RKO (cell line): ENCODE measurements around the gene TPD52L2.
"Not testable (repeated sequence)": the region's sequence is repeated elsewhere in the genome, so short reads cannot be mapped to it uniquely, and the experiment has no call there.

ENCODE experiments used
- DNase-seq: peaks from one replicate; pipeline ENCODE4 v3.0.0-alpha.2; 2016; ENCODE audit warnings: low spot score

The TPD52L2 gene

DNA sequence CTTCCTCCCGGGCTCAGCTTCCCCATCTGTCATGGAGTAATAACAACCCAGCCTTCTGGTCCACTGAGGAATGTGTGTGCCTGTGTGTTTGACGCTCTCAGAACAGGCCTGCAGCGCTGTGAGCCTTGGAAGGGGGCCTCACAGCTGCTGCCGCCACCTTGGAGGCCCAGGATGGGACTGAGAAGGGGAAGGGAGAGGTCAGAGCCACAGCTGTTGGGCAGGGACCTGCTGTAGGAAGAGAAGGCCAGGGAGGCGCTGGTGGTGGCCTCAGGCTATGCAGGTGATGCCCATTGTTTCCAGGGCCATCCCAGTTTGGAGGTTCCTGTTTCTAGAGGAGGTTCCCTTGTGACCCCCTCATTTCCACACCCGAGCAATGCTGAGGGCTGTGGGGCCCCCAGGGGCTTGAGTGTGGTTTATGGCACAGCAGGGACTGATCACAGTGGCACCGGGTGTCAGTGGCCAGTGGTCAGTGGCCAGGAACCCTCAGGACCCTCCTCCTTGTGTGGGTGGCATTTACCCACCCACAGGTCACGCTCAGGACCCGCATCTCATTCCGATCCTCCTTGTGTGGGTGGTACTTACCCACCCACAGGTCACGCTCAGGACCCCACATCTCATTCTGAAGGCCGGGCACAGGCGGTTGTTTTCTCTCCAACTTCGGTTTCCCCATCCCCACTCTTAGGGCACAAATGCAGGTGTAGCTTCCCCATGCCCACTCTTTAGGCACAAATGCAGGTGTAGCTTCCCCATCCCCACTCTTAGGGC, 14.0 kb downstream of the TPD52L2 start:
- DNase-seq = no peak

DNA sequence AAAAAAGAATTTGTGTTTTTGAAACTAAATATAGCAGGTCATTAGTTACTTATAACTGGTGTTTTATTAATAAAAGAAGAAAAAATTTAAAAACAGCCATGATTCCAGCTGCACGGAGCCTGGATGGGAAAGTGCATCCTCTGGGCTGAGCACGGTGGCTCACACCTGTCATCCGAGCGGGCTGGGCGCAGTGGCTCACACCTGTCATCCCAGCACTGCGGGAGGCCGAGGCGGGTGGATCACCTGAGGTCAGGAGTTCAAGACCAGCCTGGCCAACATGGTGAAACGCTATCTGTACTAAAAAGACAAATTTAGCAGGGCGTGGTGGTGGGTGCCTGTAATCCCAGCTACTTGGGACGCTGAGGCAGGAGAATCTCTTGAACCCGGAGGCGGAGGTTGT, 15.8 kb downstream of the TPD52L2 start:
- DNase-seq = not testable (repeated sequence)

DNA sequence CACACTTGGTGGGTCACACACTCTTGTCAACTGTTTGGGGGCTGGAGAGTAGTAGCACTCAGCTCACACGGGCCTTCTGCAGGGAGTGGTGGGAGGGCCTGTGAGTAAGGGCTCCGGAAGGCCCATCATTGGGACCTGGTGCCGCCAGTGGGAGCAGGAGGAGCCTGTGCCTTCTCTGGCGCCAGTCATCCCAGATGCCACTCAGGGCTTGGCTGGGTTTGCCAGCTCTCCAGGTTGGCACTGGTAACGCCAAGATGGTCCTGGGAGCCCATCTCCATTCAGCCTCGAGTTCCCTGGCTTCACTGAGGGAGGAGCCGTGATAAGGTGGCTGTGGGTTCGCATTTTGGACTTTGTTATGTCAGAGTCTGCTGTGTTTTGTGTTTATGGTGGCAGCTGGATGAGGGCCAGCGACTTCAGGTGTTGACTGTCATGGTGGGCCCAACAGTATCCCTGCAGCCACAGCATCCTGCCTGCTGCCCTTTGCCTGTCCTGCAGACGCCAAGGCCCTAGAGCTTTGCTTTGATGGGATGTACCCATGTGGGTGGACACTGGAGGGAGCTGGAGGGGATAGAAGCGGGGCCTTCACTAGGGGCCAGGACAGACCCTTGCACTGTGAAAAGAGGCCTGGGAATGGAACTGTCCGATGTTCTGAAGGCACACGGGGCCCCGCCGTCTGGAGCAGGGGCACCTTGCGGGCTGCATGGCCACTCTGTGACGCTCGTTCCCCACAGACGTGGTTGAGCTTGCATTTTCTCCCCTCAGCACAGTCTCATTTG, 16.6 kb downstream of the TPD52L2 start:
- no peak for DNase-seq

DNA sequence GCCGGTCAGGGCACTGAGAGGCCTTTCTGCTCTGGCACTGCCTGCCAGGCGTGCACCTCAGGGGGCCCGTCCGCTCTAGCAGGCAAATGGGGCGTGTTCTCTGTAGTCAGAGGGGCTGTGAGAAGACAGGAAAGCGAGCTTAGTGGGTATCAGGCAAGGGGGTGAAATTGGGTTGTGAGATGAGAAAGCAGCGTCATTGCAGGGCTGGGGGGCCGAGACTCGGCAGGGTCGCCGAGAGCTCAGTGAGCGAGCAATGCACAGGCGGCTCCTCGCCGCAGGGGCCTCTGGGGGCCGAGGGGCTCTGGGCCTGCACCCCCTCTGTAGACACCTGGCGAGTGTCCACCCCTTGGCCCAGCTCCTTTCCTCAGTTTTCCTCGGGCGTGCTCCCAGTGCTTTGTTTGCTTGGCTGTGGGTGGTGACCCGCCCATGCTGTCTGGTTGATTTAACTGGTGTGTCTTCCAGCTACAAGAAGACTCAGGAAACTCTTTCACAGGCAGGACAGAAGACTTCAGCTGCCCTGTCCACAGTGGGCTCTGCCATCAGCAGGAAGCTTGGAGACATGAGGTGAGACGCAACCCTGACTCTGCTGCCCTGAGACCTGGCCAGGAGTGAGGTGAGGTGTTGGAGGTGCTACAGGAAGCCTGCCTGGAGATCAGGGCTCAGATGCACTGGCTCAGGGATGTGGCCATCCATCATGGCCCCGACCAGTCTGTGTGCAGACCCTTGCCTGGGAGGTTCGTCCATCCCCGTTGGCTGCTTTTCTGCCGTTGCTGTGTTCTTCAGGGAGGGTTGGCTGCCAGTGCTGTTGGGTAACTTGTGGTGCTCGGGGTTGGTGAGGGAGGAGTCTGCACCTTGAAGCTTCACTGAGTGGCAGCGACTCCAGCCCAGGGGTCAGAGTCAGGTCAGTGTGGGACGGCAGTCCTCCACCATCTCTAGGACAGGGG, 17.5 kb downstream of the TPD52L2 start:
- no peak for DNase-seq

DNA sequence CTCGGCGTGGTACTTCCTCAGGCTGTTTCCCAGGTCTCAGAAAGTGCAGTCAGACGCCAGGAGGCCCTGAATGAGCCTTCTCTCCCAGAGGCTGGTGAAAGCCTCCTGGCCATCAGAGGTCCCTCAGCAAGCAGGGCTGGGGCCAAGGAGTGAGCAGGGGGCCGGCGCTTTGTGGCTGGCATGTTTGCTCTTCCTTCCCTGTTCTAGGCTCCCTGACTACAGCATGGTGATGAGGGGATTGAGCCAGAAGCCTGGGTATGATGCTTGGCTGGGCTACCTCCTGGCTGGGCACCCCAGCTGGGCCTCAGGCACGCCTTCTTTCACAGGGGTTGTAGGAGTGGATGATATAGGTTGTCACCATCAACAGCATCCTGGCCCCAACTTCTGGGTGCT, 18.1 kb downstream of the TPD52L2 start:
- DNase-seq = no peak

DNA sequence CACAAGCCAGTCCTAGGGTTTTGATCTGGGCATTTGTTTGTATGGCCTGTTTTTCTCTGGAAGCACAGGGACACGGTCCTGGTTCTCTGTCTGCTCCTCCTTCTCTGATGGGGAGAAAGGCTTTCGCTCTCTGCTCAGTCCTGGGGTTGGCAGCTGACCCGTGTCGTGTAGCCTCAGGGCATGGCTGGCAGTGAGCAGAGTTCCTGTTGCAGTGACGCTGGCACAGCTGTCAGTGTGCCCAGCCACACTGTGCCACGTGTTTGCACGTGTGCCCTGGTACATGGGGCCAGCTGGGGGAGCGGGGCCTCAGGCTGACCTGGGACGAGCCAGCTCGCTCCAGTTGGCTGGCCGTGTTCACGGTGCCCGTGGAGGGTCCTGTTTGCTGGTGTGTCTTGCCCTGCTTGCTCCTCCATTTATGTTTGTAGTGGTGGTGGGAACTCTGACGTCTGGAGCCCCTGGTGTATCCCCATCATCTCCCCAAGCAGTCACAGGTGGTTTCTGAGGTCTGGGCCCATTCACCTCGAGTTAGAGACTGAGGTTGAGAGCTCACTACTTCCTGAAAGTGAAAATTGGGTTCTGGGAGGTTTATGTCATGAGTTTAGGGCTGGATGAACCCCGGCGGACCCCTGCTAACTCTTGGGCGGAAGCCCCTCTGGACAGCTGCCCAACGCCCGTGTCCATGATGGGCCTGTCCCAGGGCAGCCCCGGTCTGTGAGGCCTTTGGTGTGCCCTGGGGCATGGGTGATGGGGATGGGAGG, 19.6 kb downstream of the TPD52L2 start:
- DNase-seq = no peak

DNA sequence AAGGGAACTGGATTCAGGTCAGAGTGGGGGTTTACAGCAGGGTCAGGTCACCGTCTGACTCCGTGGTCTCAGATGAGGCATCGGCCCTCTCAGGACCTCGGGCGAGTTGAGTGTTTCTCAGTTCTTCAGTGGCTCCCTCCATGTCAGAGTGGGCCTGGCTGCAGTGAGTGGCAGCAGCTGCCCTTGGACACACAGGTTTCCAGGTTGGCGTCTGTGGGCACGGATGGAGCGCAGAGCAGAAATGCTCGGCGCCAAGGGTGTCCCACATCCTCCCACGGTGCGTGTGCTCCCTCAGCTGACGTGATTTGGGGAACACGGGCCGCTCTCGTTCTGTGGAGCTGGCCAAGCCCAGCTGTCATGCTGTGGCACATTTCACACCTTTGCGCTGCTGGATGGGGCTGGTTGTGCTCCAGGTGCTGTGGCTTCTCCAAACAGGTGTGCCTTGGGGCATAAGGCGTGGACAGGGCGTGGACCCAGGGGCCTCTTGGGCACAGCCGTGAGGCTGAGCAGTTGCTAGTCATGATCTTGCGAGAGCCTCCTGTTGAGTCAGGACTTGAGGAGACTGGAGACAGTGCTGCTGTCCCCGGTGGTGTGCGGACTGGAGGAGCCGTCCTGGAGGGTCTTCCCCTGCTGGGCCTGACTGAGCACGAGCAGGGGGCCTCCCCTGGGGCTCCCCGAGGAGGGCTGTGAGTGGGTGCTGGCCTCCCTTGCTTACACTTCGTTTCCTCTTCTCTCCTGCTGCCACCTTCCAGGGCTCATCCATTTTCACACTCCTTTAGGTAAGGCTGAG, 20.4 kb downstream of the TPD52L2 start:
- DNase-seq = no peak

DNA sequence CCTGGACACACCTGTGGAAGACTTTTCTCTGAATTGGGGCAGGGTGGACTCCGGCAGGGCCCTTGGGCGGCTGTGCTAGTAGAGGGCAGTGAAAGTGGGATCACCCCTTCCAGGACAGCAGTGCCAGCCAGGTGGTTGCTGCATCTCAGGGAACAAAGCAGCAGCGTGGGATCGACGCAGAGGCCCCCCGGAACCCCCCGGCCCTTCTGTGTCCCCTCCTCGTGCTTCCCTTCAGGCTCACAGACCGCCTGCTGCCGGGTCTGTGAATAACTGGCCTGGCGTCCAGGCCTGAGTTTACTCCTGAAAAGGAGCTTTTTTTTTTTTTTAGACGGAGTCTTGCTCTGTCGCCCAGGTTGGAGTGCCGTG, 21.0 kb downstream of the TPD52L2 start:
- DNase-seq = no peak

DNA sequence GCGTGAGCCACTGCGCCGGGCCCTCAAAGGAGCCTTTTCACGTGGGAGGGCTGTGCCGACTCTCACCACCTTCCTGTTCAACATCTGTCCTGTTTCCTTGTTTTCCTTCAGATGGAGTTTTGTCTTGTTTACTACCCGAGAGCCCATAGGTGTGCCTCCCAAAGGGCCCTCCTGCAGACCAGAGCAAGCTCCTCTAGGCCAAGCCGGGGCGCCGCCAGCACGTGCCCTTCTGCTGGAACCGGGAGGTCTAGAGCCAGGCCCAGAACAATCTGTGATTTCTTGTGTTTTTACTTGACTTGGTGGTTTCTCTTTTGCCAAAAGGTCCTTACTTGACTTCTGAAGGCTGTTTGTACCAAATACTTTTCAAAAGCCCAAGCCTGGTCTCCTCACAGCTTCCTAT, 21.9 kb downstream of the TPD52L2 start:
- DNase-seq = no peak

DNA sequence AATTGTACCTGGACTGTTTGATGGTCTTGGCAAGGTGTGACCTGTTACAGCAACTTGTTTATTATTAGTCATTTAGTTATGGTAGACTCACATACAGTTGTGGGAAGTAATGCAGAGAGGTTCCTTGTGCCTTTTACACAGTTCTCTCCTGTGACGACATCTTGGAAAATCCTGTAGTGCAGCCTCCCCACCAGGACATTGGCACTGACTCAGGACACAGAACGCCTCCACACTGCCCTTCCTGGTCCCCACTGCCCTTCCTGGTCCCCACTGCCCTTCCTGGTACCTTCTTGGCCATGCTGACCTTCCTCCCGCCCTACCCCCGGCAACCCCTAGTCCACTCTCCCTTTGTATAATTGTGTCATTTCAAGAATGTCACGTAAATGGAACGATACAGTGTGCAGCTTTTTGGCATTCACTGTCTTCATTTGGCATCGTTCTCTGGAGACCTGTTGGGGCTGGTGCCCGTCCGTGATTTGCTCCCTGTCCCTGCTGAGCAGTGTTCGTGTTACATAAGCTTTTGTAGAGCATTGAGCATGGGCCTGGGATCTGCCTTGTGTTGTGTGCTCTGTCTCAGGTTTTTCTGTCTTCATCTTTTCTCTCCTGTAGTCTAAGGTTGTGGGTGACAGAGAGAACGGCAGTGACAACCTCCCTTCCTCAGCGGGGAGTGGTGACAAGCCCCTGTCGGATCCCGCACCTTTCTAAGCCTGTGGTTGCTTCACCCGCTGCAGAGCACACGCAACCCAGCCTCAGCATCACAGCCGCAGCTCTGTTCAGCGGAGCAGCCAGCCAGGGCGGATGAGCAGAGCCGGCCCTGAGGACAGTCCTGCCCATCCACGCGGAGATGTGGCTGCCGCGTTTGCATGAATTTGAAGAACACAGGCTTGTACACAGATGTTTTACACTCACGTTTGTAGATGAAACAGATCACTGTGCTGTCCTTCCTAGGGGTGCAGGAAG, 24.5 kb downstream of the TPD52L2 start:
- DNase-seq = no peak

DNA sequence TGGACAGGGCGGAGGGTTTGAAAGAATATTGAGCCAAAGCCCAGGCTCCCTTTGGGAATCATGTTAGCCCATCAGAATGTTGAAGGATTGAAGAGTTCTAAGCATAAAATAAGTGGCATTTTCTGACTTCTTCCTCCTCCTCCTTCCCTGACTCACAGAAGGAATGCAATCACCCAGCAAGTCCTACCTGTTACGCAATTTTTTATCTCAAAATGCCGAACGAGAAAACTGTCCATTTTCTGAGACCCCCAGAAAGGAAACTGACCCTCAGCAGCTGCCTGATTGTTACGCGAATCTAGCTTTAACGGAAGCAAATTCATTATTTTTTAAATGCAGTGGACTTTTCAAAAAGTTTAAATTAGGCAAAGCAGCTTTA, 25.1 kb downstream of the TPD52L2 start:
- no peak for DNase-seq

DNA sequence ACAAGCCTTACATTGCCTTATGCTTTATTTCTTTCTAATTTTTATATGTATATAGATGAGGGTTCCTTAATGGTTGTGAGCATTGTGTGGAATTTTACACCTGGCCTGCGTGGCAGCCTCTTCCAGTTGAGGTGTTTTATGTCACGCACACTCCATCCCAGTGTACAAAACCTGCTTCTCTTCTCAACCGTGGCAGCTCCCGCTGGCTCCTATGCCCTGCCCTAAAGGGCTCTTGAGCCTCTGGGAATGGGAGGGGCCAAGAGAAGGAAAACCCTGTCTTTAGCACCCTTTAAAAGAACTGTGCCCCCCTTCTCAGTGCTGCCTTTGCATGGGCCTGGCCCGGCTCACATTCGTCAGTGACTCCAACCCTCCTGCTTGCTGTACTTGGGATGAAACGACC, 25.5 kb downstream of the TPD52L2 start:
- DNase-seq = no peak

DNA sequence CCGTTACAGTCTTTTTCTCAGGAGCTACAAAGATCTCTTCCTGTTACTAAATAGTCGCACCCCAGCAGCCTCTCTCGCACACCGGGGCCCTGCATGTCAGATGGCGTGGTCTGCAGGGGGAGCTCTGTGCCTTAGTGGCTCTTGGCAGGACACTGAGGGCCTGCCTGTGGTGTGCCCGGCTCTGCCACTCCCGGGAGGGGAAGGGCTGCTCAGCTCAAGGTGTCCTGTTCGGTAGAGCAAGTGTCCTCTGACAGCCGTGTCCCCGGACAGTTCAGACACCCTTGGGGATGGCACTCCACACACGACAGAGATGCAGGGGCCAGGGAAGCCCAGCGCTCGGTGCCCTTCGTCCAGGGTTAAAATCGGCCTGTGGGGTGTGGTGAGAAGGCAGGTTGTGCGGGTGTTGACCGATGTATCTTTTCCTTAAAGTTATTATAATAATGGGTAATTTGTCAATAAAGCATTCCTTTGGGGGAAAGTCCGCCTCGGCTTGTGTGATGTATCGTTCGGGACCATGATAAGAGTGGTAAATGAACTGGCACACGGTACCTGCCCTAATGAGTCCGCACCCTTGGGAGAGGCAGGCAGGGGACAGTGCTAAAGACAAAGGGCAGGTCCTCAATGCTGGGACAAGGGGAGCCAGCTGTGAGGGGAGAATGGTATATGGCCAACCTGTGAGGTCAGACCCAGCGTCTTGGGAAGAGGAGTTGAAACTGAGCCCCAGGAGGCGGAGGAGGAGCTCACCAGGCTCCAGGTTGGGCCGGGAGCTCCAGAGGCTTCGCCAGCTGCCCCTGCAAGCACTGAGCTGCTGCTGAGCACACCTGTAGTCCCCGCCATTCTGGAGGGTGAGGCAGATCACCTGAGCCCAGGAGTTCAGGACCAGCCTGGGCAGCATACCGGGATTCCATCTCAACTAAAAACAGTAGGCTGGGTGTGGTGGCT, 26.3 kb downstream of the TPD52L2 start:
- DNase-seq = no peak

DNA sequence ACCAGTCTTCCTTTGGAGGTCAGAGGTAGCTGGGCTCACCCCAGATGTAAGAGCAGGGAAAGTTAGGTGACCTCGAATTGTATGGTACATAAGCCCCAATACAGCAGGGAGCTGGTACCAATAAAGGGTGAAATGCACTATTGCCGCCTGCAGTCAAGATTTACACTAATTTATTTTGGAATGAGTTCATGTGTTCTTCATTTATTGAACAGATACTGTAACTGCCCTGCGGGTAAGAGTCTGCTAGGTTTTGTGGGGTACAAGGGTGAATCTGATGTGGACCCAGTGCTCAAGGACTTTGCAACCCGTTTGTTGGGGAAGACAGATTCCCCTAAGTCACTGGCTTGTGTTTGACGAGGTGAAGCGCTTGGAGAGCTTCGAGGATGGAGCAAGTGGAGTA, 27.3 kb downstream of the TPD52L2 start:
- no peak for DNase-seq

DNA sequence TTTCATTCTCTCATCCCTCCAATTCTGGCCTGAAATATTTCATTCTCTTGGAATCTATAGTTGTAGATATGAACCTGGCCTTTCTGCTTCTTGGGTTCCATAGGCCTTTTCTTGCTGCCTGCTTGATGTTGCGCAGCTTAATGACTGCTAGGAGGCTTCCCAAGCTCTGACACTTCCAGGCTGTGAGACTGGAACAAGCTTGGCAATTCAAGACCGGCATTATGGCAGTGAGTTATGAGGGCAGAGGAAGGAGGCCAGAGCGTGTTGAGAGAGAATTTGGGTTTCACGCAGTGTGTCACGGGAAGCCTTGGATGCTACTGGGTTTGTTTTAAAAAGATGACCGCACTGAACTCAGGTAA, 28.9 kb downstream of the TPD52L2 start:
- DNase-seq = peak; percentile 41

DNA sequence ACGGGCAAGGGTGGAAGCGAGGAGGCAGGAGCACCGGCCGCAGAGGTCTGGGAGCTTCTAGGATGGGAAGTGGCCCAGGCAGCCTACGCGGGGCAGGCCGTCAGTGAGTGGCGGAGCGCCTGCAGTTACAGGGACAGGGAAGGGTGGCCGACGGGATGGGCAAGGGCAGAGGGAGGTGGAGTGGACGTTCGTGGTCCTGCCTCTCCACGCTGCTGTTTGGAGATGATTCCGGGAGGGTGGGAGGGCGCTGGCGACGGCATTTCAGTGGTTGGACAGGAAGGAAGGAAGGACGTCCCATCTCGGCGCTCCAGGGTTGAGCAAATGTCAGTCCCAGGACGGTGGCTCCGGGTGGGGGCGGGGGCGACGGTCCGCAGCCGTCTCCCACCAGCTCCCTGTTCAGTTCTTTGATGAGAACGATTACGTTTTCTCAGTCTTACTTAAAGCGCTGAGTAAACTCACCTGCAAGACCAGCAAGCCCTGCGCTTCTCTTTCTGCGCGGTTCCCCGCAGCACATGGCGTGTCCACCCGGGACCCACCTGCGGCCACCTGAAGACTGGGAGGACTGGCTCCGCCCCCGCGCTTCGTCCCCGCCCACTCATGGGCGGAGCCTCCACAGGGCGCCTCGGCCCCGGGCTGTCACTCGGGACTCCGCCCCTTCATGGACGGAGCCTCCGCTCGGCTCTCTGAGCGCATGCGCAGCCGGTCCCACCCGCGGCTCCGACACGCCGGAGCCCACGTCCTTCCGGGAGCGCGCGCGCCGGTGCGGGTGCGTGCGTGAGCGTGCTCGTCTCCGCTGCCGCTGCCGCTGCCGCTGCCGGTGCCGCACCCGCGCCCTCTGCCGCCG, 29.5 kb downstream of the TPD52L2 start, which contains the start of gene DNAJC5:
Gene DNAJC5, plus strand, starts transcription at position 769 of the 844 bp plus-strand sequence. CDS start 33,220 bp downstream, outside the sequence.
- peak; percentile 93 for DNase-seq

DNA sequence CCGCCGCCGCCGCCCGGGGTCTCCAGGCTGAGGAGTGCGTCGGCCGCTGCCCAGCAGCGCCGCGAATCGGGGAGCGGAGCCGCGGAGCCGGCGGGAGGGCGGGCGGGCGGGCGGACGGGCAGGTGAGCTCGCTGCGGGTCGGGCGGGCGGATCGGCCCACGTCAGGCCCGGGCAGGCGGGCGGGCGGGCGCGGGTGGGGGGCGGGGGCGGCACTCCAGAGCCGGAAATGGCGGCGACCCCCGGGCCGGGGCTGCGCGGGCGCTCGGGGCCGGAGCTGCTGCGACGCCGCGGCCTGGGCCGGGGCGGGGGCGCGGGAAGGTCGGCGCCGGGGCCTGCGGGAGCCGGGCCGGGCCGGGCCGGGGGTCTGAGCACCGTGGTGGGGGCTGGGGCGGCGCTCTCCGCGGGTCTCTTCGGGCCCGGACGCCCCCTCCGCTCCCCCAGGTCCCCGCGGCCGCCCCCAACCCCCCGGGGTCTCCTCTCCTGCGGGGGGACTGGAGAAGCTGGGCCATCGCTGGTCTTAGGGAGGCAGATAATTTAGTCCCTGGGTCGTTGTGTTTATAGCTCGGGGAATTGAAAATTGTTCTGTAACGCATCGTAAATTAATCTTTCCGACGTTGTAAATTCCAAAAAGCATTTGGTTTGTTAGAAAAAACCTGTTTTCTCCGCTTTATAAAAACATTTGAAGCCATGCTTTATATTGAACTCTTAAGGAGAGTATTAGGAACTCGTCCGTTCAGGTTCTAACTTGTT, 30.3 kb downstream of the TPD52L2 start:
- DNase-seq = no peak
